Keratinocyte (primary cell): Measurements from ENCODE around the gene ARHGAP15. TPM values are rescaled to one million over a fixed set of nuclear protein-coding genes. Genes with fewer than 3 reads are reported as not detected.

Experiments
- DNase-seq: peaks from one replicate; pipeline ENCODE4 v3.0.0-alpha.2; 2011; ENCODE audit warnings: low read depth, missing footprints, low spot score
- FAIRE-seq: peaks from 2 replicates; lab custom pipeline; 2011; peaks lifted over from hg19 to GRCh38; lab: Jason Lieb, UNC
- H2AFZ ChIP-seq: 2 replicates; pipeline ENCODE4 v1.6.0; 2012; ENCODE audit warnings: low read length, control low read depth, inconsistent platforms; ENCODE audit not compliant: control insufficient read depth
- H3K27ac ChIP-seq: 2 replicates; pipeline ENCODE4 v1.5.1; 2011; ENCODE audit warnings: low read length; ENCODE audit not compliant: control insufficient read depth, insufficient read depth
- H3K27me3 ChIP-seq: 3 replicates; pipeline ENCODE4 v1.6.0; 2011; ENCODE audit warnings: low read length; ENCODE audit not compliant: control insufficient read depth, insufficient read depth; ENCODE audit errors: extremely low read depth
- H3K36me3 ChIP-seq, 2 experiments: 2 replicates in 1 of 2; 3 replicates in 1 of 2; pipeline ENCODE4 v1.5.1; 2011; ENCODE audit warnings: low read length in 2 of 2, mild to moderate bottlenecking in 1 of 2; ENCODE audit not compliant: control insufficient read depth in 2 of 2, insufficient read depth in 2 of 2; ENCODE audit errors: extremely low read depth in 1 of 2
- H3K4me1 ChIP-seq: 3 replicates; pipeline ENCODE4 v1.5.1; 2011; ENCODE audit warnings: low read length; ENCODE audit not compliant: control insufficient read depth, insufficient read depth; ENCODE audit errors: extremely low read depth
- H3K4me2 ChIP-seq: 3 replicates; pipeline ENCODE4 v1.6.0; 2011; ENCODE audit warnings: low read depth, low read length; ENCODE audit not compliant: control insufficient read depth, insufficient read depth; ENCODE audit errors: extremely low read depth
- H3K4me3 ChIP-seq, 3 experiments: fragments of 200-600 bp in 1 of 3; sonication (generic) in 1 of 3; 2 replicates in 2 of 3; 3 replicates in 1 of 3; pipeline ENCODE4 v1.5.1; 2011 to 2016; ENCODE audit warnings: low read length in 3 of 3, mild to moderate bottlenecking in 3 of 3, control low read depth in 2 of 3, inconsistent platforms in 1 of 3, low read depth in 1 of 3, mixed read lengths in 1 of 3, mixed run types in 1 of 3, moderate library complexity in 1 of 3; ENCODE audit not compliant: control insufficient read depth in 2 of 3, insufficient read depth in 2 of 3; ENCODE audit errors: extremely low read depth in 1 of 3
- H3K79me2 ChIP-seq: 2 replicates; pipeline ENCODE4 v1.6.0; 2012; ENCODE audit warnings: low read length; ENCODE audit not compliant: control insufficient read depth, insufficient read depth
- H3K9ac ChIP-seq: 3 replicates; pipeline ENCODE4 v1.6.0; 2011; ENCODE audit warnings: low read length; ENCODE audit not compliant: control insufficient read depth, insufficient read depth; ENCODE audit errors: extremely low read depth
- H3K9me1 ChIP-seq: 3 replicates; pipeline ENCODE4 v1.6.0; 2011; ENCODE audit warnings: low read length; ENCODE audit not compliant: control insufficient read depth, insufficient read depth; ENCODE audit errors: extremely low read depth
- H3K9me3 ChIP-seq: 2 replicates; pipeline ENCODE4 v1.5.1; 2012; ENCODE audit warnings: low read depth, low read length; ENCODE audit not compliant: control insufficient read depth
- H4K20me1 ChIP-seq: 3 replicates; pipeline ENCODE4 v1.6.0; 2011; ENCODE audit warnings: low read length; ENCODE audit not compliant: control insufficient read depth, insufficient read depth; ENCODE audit errors: extremely low read depth
- EZH2 ChIP-seq: IDR thresholded peaks from one replicate; pipeline ENCODE4 v1.6.1; 2012; ENCODE audit warnings: inconsistent platforms, mild to moderate bottlenecking, low read length, moderate library complexity
- dilution Hi-C: fragments of 300-500 bp; cut with MboI; formaldehyde crosslinking; loops from one replicate; pipeline ENCODE4 v1.7.0; 2020; ENCODE audit warnings: low sequenced_read_pairs; ENCODE audit not compliant: extremely low pct_ligation_motif_present
- polyA plus RNA-seq, 5 experiments: library from polyadenylated mRNA; depleted of rRNA in 3 of 5; stranded (reverse) in 3 of 5; stranded (forward) in 1 of 5; unstranded in 1 of 5; fragments of >200 nt; gene quantifications; 1 replicate in 1 of 5; 2 replicates in 3 of 5; 3 replicates in 1 of 5; pipeline versions ENCODE4 v1.2.1 to v1.2.3, GENCODE V29; 2011 to 2012; ENCODE audit warnings: missing spikeins in 2 of 5, low read depth in 1 of 5, low replicate concordance in 1 of 5
- TF ChIP-seq, protein P1 (sequence below), 3 experiments: IDR thresholded peaks in 1 of 3; conservative IDR thresholded peaks in 1 of 3; optimal IDR thresholded peaks in 1 of 3; 2 replicates in 2 of 3; 3 replicates in 1 of 3; pipeline versions ENCODE3 to v1.5.1; 2011; ENCODE audit warnings: low read length in 3 of 3, mild to moderate bottlenecking in 3 of 3, moderate library complexity in 2 of 3, control low read depth in 1 of 3, inconsistent platforms in 1 of 3; ENCODE audit not compliant: insufficient read depth in 2 of 3; ENCODE audit errors: extremely low read depth in 1 of 3

Gene ARHGAP15
- polyA plus RNA-seq, 1 donor (not counting 4 experiments of a cell fraction or from before 2014, with no cell fraction given) = not detected

DNA sequence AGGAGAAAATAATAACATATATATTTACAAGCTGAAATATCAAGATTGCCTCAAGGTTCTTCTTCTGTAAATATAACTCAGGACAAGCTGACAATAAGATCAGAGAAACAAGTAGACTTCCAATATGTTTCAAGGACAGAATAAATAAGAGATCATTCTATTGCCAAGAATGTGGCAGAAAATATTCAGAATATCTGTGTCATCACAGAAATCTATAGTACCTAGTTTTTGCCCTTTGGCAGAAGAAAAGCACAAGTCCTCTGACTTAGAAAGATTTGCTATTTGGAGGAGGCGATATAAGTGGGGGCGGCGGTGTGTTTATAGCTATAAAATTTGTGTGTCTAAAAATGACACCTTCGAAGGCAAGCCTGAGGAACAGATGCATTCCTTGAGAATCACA lies 34.3 kb downstream of the ARHGAP15 start:
- H3K4me1 ChIP-seq = no peaks in the 10 kb centered on the region
- H3K9me3 ChIP-seq = no peaks in the 10 kb centered on the region
- no peaks in the 10 kb centered on the region for H3K79me2 ChIP-seq
- no peaks in the 10 kb centered on the region for H4K20me1 ChIP-seq
- no peak overlapping the region for H3K9ac ChIP-seq
- no peak overlapping the region for H2AFZ ChIP-seq
- H3K27ac ChIP-seq = no peak overlapping the region
- H3K27me3 ChIP-seq = peaks cover 7% of the 10 kb centered on the region
- DNase-seq = no peak
- H3K4me3 ChIP-seq = no peak overlapping the region
- no peak for FAIRE-seq
- H3K9me1 ChIP-seq = no peaks in the 10 kb centered on the region
- H3K36me3 ChIP-seq = no peaks in the 10 kb centered on the region
- no peak overlapping the region for H3K4me2 ChIP-seq
- dilution Hi-C loops = loop anchor here (10.0 kb wide), 1 partner anchor 81 kb away; no protein-coding TSS in a partner anchor
- TF ChIP-seq EZH2 = no peak
- TF ChIP-seq, protein P1, sequence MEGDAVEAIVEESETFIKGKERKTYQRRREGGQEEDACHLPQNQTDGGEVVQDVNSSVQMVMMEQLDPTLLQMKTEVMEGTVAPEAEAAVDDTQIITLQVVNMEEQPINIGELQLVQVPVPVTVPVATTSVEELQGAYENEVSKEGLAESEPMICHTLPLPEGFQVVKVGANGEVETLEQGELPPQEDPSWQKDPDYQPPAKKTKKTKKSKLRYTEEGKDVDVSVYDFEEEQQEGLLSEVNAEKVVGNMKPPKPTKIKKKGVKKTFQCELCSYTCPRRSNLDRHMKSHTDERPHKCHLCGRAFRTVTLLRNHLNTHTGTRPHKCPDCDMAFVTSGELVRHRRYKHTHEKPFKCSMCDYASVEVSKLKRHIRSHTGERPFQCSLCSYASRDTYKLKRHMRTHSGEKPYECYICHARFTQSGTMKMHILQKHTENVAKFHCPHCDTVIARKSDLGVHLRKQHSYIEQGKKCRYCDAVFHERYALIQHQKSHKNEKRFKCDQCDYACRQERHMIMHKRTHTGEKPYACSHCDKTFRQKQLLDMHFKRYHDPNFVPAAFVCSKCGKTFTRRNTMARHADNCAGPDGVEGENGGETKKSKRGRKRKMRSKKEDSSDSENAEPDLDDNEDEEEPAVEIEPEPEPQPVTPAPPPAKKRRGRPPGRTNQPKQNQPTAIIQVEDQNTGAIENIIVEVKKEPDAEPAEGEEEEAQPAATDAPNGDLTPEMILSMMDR (optimal IDR thresholded peaks at IDR 0.05 in 1 of 3, IDR thresholded peaks at IDR 0.05 in 1 of 3, conservative IDR thresholded peaks at IDR 0.05 in 1 of 3; ENCODE audit: extremely low read depth in 1 of 3, insufficient read depth in 2 of 3, low read length in 3 of 3) = no peak

DNA sequence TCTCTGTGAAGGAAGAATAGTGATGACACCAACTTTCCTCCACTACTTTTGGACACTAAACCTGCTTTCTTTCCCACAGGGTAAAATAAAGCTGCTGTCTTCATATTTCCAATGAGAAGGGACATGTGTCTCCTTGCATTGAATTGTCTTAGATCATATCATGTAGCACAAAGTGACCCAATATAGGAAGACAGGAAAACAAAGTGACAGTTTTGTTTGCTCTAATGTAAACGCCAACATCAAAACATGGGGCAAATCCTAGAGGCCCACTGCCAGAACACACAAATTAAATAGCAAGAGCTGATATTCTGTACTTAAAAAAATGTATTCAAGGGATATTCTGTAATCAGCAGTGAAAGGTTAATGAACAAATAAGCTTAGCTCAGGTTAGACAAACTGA lies 36.1 kb downstream of the ARHGAP15 start:
- Histone ChIP-seq H3K9me1 (no peaks in the 10 kb centered on the region), H3K9me3 (no peaks in the 10 kb centered on the region), H3K4me2 (no peak overlapping the region), H3K36me3 (no peaks in the 10 kb centered on the region), H4K20me1 (no peaks in the 10 kb centered on the region), H2AFZ (no peak overlapping the region), H3K79me2 (no peaks in the 10 kb centered on the region), H3K4me1 (no peaks in the 10 kb centered on the region), H3K27ac (no peak overlapping the region), H3K4me3 (no peak overlapping the region), H3K27me3 (peaks cover 7% of the 10 kb centered on the region), H3K9ac (no peak overlapping the region)
- dilution Hi-C loops = loop anchor here (10.0 kb wide), 1 partner anchor 80 kb away; no protein-coding TSS in a partner anchor
- DNase-seq (no peak), FAIRE-seq (no peak)
- no peak for TF ChIP-seq EZH2
- TF ChIP-seq, protein P1 (optimal IDR thresholded peaks at IDR 0.05 in 1 of 3, IDR thresholded peaks at IDR 0.05 in 1 of 3, conservative IDR thresholded peaks at IDR 0.05 in 1 of 3; ENCODE audit: extremely low read depth in 1 of 3, insufficient read depth in 2 of 3, low read length in 3 of 3) = no peak
